K562 (cell line): ENCODE measurements around the gene ARHGEF10L. TPM values are rescaled to one million over a fixed set of nuclear protein-coding genes. Genes with fewer than 3 reads are reported as not detected.

Experiments
- ATAC-seq: fragments of 200-7000 bp; cut with Tn5 transposase; 3 replicates; pipeline ENCODE4 v1.9.1; 2020; ENCODE audit warnings: moderate library complexity
- BruUV-seq: library from RNA; stranded (reverse); fragments of 400-500 nt; replicated peaks from 2 replicates; lab custom pipeline; 2021; lab: Mats Ljungman, UMichigan
- CTCF ChIA-PET: fragments of 300-600 bp; formaldehyde crosslinking; extraction: SDS; loops from one replicate; lab custom pipeline; 2021; ENCODE audit warnings: low intra/inter-chr PET ratio; lab: Yijun Ruan, JAX
- POLR2A ChIA-PET: fragments of 300-600, 350-650 bp; sonication (Branson Sonifier 250); formaldehyde crosslinking; extraction: SDS; loops from one replicate; lab custom pipeline; 2021; ENCODE audit warnings: antibody characterized with exemption, inconsistent platforms; lab: Yijun Ruan, JAX
- DNase-seq, 4 experiments: peaks; one replicate each; pipeline versions ENCODE4 v3.0.0 to v3.0.0-alpha.2; 2011 to 2018; ENCODE audit warnings: low spot score in 3 of 4, mixed read lengths in 3 of 4; ENCODE audit errors: extremely low read depth in 1 of 4
- FAIRE-seq: peaks from 2 replicates; lab custom pipeline; 2011; peaks lifted over from hg19 to GRCh38; lab: Jason Lieb, UNC
- H2AFZ ChIP-seq: 2 replicates; pipeline ENCODE4 v1.6.0; 2011; ENCODE audit warnings: low read depth, low read length, control low read depth, inconsistent platforms
- H3K27ac ChIP-seq: fragments of 200-600 bp; 3 replicates; pipeline ENCODE4 v1.8.0; 2011; ENCODE audit warnings: low read depth, mild to moderate bottlenecking, control low read depth, inconsistent platforms, low read length, moderate library complexity, mixed read lengths; ENCODE audit errors: extremely low read depth
- H3K27me3 ChIP-seq, 2 experiments: fragments of 300-600 bp in 1 of 2; 2 replicates in 1 of 2; 3 replicates in 1 of 2; pipeline versions ENCODE4 v1.6.0 to v1.8.0; 2011; ENCODE audit warnings: inconsistent platforms in 2 of 2, low read length in 2 of 2, mild to moderate bottlenecking in 1 of 2, mixed read lengths in 1 of 2, moderate library complexity in 1 of 2; ENCODE audit not compliant: control insufficient read depth in 2 of 2, insufficient read depth in 2 of 2
- H3K36me3 ChIP-seq: fragments of 300-600 bp; 3 replicates; pipeline ENCODE4 v1.8.0; 2011; ENCODE audit warnings: mild to moderate bottlenecking, low read length, inconsistent platforms; ENCODE audit not compliant: control insufficient read depth, insufficient read depth
- H3K4me1 ChIP-seq, 2 experiments: fragments of 200-600 bp in 1 of 2; replicated peaks in 1 of 2; 2 replicates in 1 of 2; 3 replicates in 1 of 2; pipeline versions ENCODE4 v1.5.1 to v1.8.0; 2011; ENCODE audit warnings: inconsistent platforms in 2 of 2, low read length in 2 of 2, mild to moderate bottlenecking in 1 of 2, mixed read lengths in 1 of 2, moderate library complexity in 1 of 2; ENCODE audit not compliant: control insufficient read depth in 2 of 2, insufficient read depth in 2 of 2
- H3K4me2 ChIP-seq: 2 replicates; pipeline ENCODE4 v1.6.1; 2011; ENCODE audit warnings: low read length, control low read depth, inconsistent platforms, mixed read lengths; ENCODE audit not compliant: insufficient read depth
- H3K4me3 ChIP-seq: fragments of 200-600 bp; sonication (generic), shearing (Covaris generic); 2 replicates; pipeline ENCODE4 v1.5.1; 2016; ENCODE audit warnings: control low read depth, inconsistent platforms
- H3K79me2 ChIP-seq: fragments of 200-600 bp; 3 replicates; pipeline ENCODE4 v1.8.0; 2011; ENCODE audit warnings: low read length, inconsistent platforms; ENCODE audit not compliant: control insufficient read depth, insufficient read depth
- H3K9ac ChIP-seq, 2 experiments: 2 replicates each; pipeline versions ENCODE4 v1.6.0 to v1.6.1; 2011; ENCODE audit warnings: low read depth in 2 of 2, low read length in 2 of 2, control low read depth in 1 of 2, inconsistent platforms in 1 of 2, mild to moderate bottlenecking in 1 of 2, mixed read lengths in 1 of 2; ENCODE audit not compliant: insufficient read depth in 1 of 2
- H3K9me1 ChIP-seq: one replicate; pipeline ENCODE4 v1.6.0; 2011; ENCODE audit warnings: inconsistent platforms, mild to moderate bottlenecking, low read length, moderate library complexity; ENCODE audit not compliant: control insufficient read depth, insufficient read depth
- H3K9me3 ChIP-seq: replicated peaks from 2 replicates; pipeline ENCODE4 v1.5.1; 2011; ENCODE audit warnings: low read depth, low read length, inconsistent platforms; ENCODE audit not compliant: control insufficient read depth, insufficient read depth
- H4K20me1 ChIP-seq: replicated peaks from 2 replicates; pipeline ENCODE4 v1.6.1; 2011; ENCODE audit warnings: low read length, inconsistent platforms, mixed read lengths; ENCODE audit not compliant: control insufficient read depth, insufficient read depth
- ADNP ChIP-seq: fragments of 200-800 bp; sonication (Bioruptor generic); IDR thresholded peaks from 2 replicates; pipeline ENCODE4 v1.6.1; 2016; ENCODE audit warnings: missing genetic modification characterization, missing compliant biosample characterization
- COPS2 ChIP-seq: fragments of 450-650 bp; conservative IDR thresholded peaks from 2 replicates; pipeline ENCODE4 v1.6.1; 2016; ENCODE audit warnings: mild to moderate bottlenecking, moderate library complexity
- ELF2 ChIP-seq: fragments of 250-450 bp; sonication (Bioruptor Pico); IDR thresholded peaks from 2 replicates; pipeline ENCODE4 v1.5.0; 2021; ENCODE audit warnings: mild to moderate bottlenecking
- FOS ChIP-seq: IDR thresholded peaks from 3 replicates; pipeline ENCODE4 v1.6.1; 2011; ENCODE audit not compliant: insufficient read length; ENCODE audit errors: extremely low read depth
- KDM1A ChIP-seq, 2 experiments: fragments of 450-650 bp; IDR thresholded peaks; 2 replicates each; pipeline ENCODE4 v1.6.1; 2016; ENCODE audit warnings: mild to moderate bottlenecking in 2 of 2
- PHB2 ChIP-seq: fragments of 450-650 bp; IDR thresholded peaks from 2 replicates; pipeline ENCODE4 v1.6.1; 2017; ENCODE audit warnings: low read depth
- RBM25 ChIP-seq: fragments of 200-400 bp; formaldehyde crosslinking; IDR thresholded peaks from 2 replicates; pipeline ENCODE4 v1.6.1; 2018; ENCODE audit warnings: low read length, low read depth, moderate library complexity; ENCODE audit not compliant: severe bottlenecking
- SMARCE1 ChIP-seq: fragments of 450-650 bp; IDR thresholded peaks from 2 replicates; pipeline ENCODE4 v1.7.1; 2016; ENCODE audit warnings: mild to moderate bottlenecking
- WGBS: fragments of 100-300 bp; shearing (Covaris generic); methylation state at CpG from one replicate; pipeline ENCODE4 v1.1.6; 2016; ENCODE audit warnings: low coverage, mixed read lengths; ENCODE audit not compliant: insufficient coverage; ENCODE audit errors: missing lambda C conversion rate; 5-methylcytosine and 5-hydroxymethylcytosine counted together
- in situ Hi-C: fragments of 300-500 bp; cut with MboI; formaldehyde crosslinking; loops from 4 replicates; pipeline ENCODE4 v1.15.0; 2018; ENCODE audit warnings: inconsistent platforms, mixed read lengths
- intact Hi-C: fragments of 100-400 bp; cut with micrococcal nuclease; formaldehyde crosslinking; loops from 2 replicates; pipeline ENCODE4 v1.14.2; 2022
- polyA plus RNA-seq, 8 experiments: library from polyadenylated mRNA; depleted of rRNA in 4 of 8; stranded (reverse) in 5 of 8; unstranded in 3 of 8; fragments of >200 nt; fragmentation: Nextera tagmentation in 2 of 8; fragmentation: Illumina TruSeq in 1 of 8; extraction: Ambion mirVana in 2 of 8; extraction: Trizol in 1 of 8; gene quantifications; 2 replicates each; pipeline versions ENCODE4 v1.2.1 to v1.2.3, GENCODE V29; 2011 to 2014; ENCODE audit warnings: inconsistent platforms in 1 of 8, missing spikeins in 1 of 8
- total RNA-seq, 7 experiments: library from RNA; depleted of rRNA in 6 of 7; stranded (reverse); fragments of >200 nt in 6 of 7; fragmentation: Illumina TruSeq in 2 of 7; extraction: Trizol in 2 of 7; gene quantifications; 2 replicates each; pipeline versions ENCODE4 v1.2.1 to v1.2.3, GENCODE V29; 2011 to 2021; ENCODE audit warnings: low replicate concordance in 1 of 7
- TF ChIP-seq, protein P1 (sequence below): sonication (generic); formaldehyde crosslinking; IDR thresholded peaks from 2 replicates; pipeline ENCODE4 v1.8.1; 2023; ENCODE audit warnings: mild to moderate bottlenecking, missing genetic modification reagents

Gene ARHGEF10L
- total and polyA plus RNA-seq, 9 of the 15 experiments (the other 6 are each of a cell fraction or from before 2014, with no cell fraction given), result 0.09 to 0.13 TPM; not detected in 7

DNA sequence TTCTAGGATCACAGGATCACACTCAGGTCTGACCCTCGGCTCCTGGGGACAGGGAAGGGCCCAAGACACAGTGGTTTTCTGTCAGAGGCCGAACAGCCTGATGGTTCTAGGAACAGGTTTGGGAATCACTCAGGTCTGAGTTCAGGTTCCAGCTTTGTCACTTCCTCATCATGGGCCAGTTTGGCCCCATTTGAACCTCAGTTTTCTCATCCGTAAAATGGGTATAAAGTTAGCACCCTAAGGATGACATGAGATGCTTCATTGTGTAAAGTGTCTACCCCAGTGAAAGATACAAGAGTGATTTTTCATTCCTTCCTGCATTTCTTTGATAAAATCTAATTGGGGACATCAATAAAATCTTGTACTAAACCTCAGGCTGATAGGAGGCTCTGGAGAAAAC is 204.4 kb downstream of the ARHGEF10L start:
- no peak for TF ChIP-seq COPS2
- peak; percentile 63 for TF ChIP-seq RBM25
- TF ChIP-seq KDM1A (IDR thresholded peaks at IDR 0.05), result 0 out of 4 replicates have a peak, but pooled peaks of 1 of the 2 experiments have one; percentile 9
- TF ChIP-seq SMARCE1, result no peak
- TF ChIP-seq, protein P1, sequence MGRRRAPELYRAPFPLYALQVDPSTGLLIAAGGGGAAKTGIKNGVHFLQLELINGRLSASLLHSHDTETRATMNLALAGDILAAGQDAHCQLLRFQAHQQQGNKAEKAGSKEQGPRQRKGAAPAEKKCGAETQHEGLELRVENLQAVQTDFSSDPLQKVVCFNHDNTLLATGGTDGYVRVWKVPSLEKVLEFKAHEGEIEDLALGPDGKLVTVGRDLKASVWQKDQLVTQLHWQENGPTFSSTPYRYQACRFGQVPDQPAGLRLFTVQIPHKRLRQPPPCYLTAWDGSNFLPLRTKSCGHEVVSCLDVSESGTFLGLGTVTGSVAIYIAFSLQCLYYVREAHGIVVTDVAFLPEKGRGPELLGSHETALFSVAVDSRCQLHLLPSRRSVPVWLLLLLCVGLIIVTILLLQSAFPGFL, result no peak
- TF ChIP-seq PHB2, result no peak
- TF ChIP-seq ADNP, result 0 out of 2 replicates have a peak, but pooled peaks have one; percentile 42
- no peak for TF ChIP-seq FOS
- no peak for TF ChIP-seq ELF2 (CRISPR knock-in tag)
- ChIA-PET POLR2A (interaction anchor here (0.5 kb wide), 1 partner anchor 1043 kb away, joined by 3 read pairs; no protein-coding TSS in a partner anchor), CTCF (no interaction called here)
- H3K36me3 ChIP-seq, result no peaks in the 10 kb centered on the region
- H2AFZ ChIP-seq, result no peak overlapping the region
- no peak for ATAC-seq
- 0% methylated on average over 3 of the region's 3 CpGs for WGBS
- FAIRE-seq, result no peak
- peaks cover 3 to 33% of the 10 kb centered on the region in 2 experiments; a peak in 4 of 5 replicates for H3K27me3 ChIP-seq
- intact Hi-C loops, result loop anchor here (10.0 kb wide), 1 partner anchor 249 kb away; no protein-coding TSS in a partner anchor
- no peaks in the 10 kb centered on the region for H4K20me1 ChIP-seq
- BruUV-seq, result no TSS peak
- no peaks in the 10 kb centered on the region for H3K4me1 ChIP-seq
- in situ Hi-C loops, result no loop called here
- no peak overlapping the region for H3K4me3 ChIP-seq
- H3K9me1 ChIP-seq, result no peaks in the 10 kb centered on the region
- no peak overlapping the region for H3K27ac ChIP-seq
- H3K9ac ChIP-seq, result no peak overlapping the region
- no peaks in the 10 kb centered on the region for H3K9me3 ChIP-seq
- no peaks in the 10 kb centered on the region for H3K79me2 ChIP-seq
- DNase-seq, result no peak
- H3K4me2 ChIP-seq, result no peak overlapping the region
